ENCODE results near the gene TMEM60. TPM values are rescaled to one million over a fixed set of nuclear protein-coding genes. Genes with fewer than 3 reads are reported as not detected.

Gene TMEM60
- total RNA-seq, 1 donor from 2014 or later, result 11.2 TPM

GRCh38 chr7:77770316-77770715, 27.9 kb downstream of the TMEM60 start:
- no peak for DNase-seq

- no peak for DNase-seq
These were observed 31.2 kb downstream of the TMEM60 start for GRCh38 chr7:77766801-77767605.

GRCh38 chr7:77765906-77766800, 32.1 kb downstream of the TMEM60 start:
- no peak for DNase-seq

- DNase-seq, result no peak
These were observed 32.8 kb downstream of the TMEM60 start for GRCh38 chr7:77765481-77765880.

- no peak for DNase-seq
These were observed 37.3 kb downstream of the TMEM60 start for GRCh38 chr7:77760809-77761453.

- peak; percentile 90 for DNase-seq
These were observed 38.8 kb downstream of the TMEM60 start for GRCh38 chr7:77759294-77759889.

- no peak for DNase-seq
These were observed 40.6 kb downstream of the TMEM60 start for GRCh38 chr7:77757589-77757988.

GRCh38 chr7:77753173-77753572, 45.1 kb downstream of the TMEM60 start:
- no peak for DNase-seq

GRCh38 chr7:77752016-77752415, 46.2 kb downstream of the TMEM60 start:
- DNase-seq, result peak; percentile 62

GRCh38 chr7:77747718-77748117, 50.5 kb downstream of the TMEM60 start:
- DNase-seq, result peak; percentile 20

- DNase-seq, result no peak
These were observed 51.1 kb downstream of the TMEM60 start for GRCh38 chr7:77747178-77747577.

GRCh38 chr7:77746824-77747165, 51.4 kb downstream of the TMEM60 start:
- DNase-seq, result no peak

GRCh38 chr7:77746164-77746823, 51.9 kb downstream of the TMEM60 start:
- no peak for DNase-seq

- no peak for DNase-seq
These were observed 52.5 kb downstream of the TMEM60 start for GRCh38 chr7:77745746-77746145.

Other genes starting within 250 kb of the TMEM60 start
- 22.0 and 24.7 TPM in 2 replicates for gene RSBN1L, start 102.0 kb downstream of the TMEM60 start, total RNA-seq
- gene PHTF2, start 339 bp upstream of the TMEM60 start, total RNA-seq, result 11.2 and 20.0 TPM in 2 replicates